Measurements from ENCODE around the gene EDRF1. TPM values are rescaled to one million over a fixed set of nuclear protein-coding genes. Genes with fewer than 3 reads are reported as not detected.
"Not testable (repeated sequence)": the region's sequence is repeated elsewhere in the genome, so short reads cannot be mapped to it uniquely, and the experiment has no call there.

EDRF1 gene
- total and polyA plus RNA-seq, 2 donors from 2014 or later = 11.4 to 25.3 TPM

- no peak for TF ChIP-seq CTCF (IDR thresholded peaks at IDR 0.05; ENCODE audit: borderline replicate concordance, extremely low read depth, insufficient read depth)
- H3K4me1 ChIP-seq (ENCODE audit: control insufficient read depth in 2 of 3, insufficient read depth in 2 of 3, low read depth in 1 of 3, low read length in 3 of 3) = peaks cover 2 to 10% (median 6%) of the 10 kb centered on the region in 3 donors
- FAIRE-seq (no peak), DNase-seq (no peak)
- H3K4me3 ChIP-seq (ENCODE audit: low read length in 3 of 3) = no peak overlapping the region
- H3K36me3 ChIP-seq (ENCODE audit: control insufficient read depth in 2 of 3, insufficient read depth in 3 of 3, low read length in 3 of 3) = no peaks in the 10 kb centered on the region
- H3K27ac ChIP-seq (ENCODE audit: low read depth in 2 of 2, low read length in 2 of 2) = no peak overlapping the region
- no peaks in the 10 kb centered on the region for H3K27me3 ChIP-seq (ENCODE audit: control insufficient read depth, insufficient read depth, low read length)
- no peaks in the 10 kb centered on the region for H3K9me3 ChIP-seq (ENCODE audit: control insufficient read depth in 2 of 3, insufficient read depth in 1 of 3, low read length in 3 of 3)
- H3K9ac ChIP-seq (ENCODE audit: low read length in 3 of 3) = no peak overlapping the region
- intact Hi-C loops (cut with DNase I) = no loop called here
Measured at GRCh38 chr10:125694883-125695282, 24.6 kb upstream of the EDRF1 start.

- H3K27me3 ChIP-seq (ENCODE audit: control insufficient read depth, insufficient read depth, low read length); H3K4me3 ChIP-seq (ENCODE audit: low read length in 3 of 3); H3K4me1 ChIP-seq (ENCODE audit: control insufficient read depth in 2 of 3, insufficient read depth in 2 of 3, low read depth in 1 of 3, low read length in 3 of 3); FAIRE-seq; H3K27ac ChIP-seq (ENCODE audit: low read depth in 2 of 2, low read length in 2 of 2); H3K9ac ChIP-seq (ENCODE audit: low read length in 3 of 3); H3K9me3 ChIP-seq (ENCODE audit: control insufficient read depth in 2 of 3, insufficient read depth in 1 of 3, low read length in 3 of 3); DNase-seq; H3K36me3 ChIP-seq (ENCODE audit: control insufficient read depth in 2 of 3, insufficient read depth in 3 of 3, low read length in 3 of 3); intact Hi-C loops (cut with DNase I): not testable (repeated sequence)
Measured at GRCh38 chr10:125696884-125697283, 22.6 kb upstream of the EDRF1 start.

- no peaks in the 10 kb centered on the region for H3K9me3 ChIP-seq (ENCODE audit: control insufficient read depth in 2 of 3, insufficient read depth in 1 of 3, low read length in 3 of 3)
- FAIRE-seq (no peak), DNase-seq (no peak)
- H3K27me3 ChIP-seq (ENCODE audit: control insufficient read depth, insufficient read depth, low read length) = no peaks in the 10 kb centered on the region
- intact Hi-C loops (cut with DNase I) = no loop called here
- TF ChIP-seq CTCF (IDR thresholded peaks at IDR 0.05; ENCODE audit: borderline replicate concordance, extremely low read depth, insufficient read depth) = no peak
- H3K36me3 ChIP-seq (ENCODE audit: control insufficient read depth in 2 of 3, insufficient read depth in 3 of 3, low read length in 3 of 3) = no peaks in the 10 kb centered on the region
- H3K9ac ChIP-seq (ENCODE audit: low read length in 3 of 3) = no peak overlapping the region
- no peak overlapping the region for H3K27ac ChIP-seq (ENCODE audit: low read depth in 2 of 2, low read length in 2 of 2)
- no peaks in the 10 kb centered on the region for H3K4me1 ChIP-seq (ENCODE audit: control insufficient read depth in 2 of 3, insufficient read depth in 2 of 3, low read depth in 1 of 3, low read length in 3 of 3)
- H3K4me3 ChIP-seq (ENCODE audit: low read length in 3 of 3) = no peak overlapping the region
Measured at GRCh38 chr10:125698481-125698998, 21.0 kb upstream of the EDRF1 start.

- Histone ChIP-seq H3K9ac (ENCODE audit: low read length in 3 of 3) (no peak overlapping the region), H3K27ac (ENCODE audit: low read depth in 2 of 2, low read length in 2 of 2) (no peak overlapping the region), H3K9me3 (ENCODE audit: control insufficient read depth in 2 of 3, insufficient read depth in 1 of 3, low read length in 3 of 3) (no peaks in the 10 kb centered on the region), H3K27me3 (ENCODE audit: control insufficient read depth, insufficient read depth, low read length) (no peaks in the 10 kb centered on the region), H3K36me3 (ENCODE audit: control insufficient read depth in 2 of 3, insufficient read depth in 3 of 3, low read length in 3 of 3) (no peaks in the 10 kb centered on the region), H3K4me3 (ENCODE audit: low read length in 3 of 3) (no peak overlapping the region), H3K4me1 (ENCODE audit: control insufficient read depth in 2 of 3, insufficient read depth in 2 of 3, low read depth in 1 of 3, low read length in 3 of 3) (no peaks in the 10 kb centered on the region)
- DNase-seq (no peak), FAIRE-seq (no peak)
- intact Hi-C loops (cut with DNase I) = no loop called here
- no peak for TF ChIP-seq CTCF (IDR thresholded peaks at IDR 0.05; ENCODE audit: borderline replicate concordance, extremely low read depth, insufficient read depth)
Measured at GRCh38 chr10:125699562-125700143, 19.9 kb upstream of the EDRF1 start.
